ENCODE data around the gene NRBP1.

Gene NRBP1

DNA sequence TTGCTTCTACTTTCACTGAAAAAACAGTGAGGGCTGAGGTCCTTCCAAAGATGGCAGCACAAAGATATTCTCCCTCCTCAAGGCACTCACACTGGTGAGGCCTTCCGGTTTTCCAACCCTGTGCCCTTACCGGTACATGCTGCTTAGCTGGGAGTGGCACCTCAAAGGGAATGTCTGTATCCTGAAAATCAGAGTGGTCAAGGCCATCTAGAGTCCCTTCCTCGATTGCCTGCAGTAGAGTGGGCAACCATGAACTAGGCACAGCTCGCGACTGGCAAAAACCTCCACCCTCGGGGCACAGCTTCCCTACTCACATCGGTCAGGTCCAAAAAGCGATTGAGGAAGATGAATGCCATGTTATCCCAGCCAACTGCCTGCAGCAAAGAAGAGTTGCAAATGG lies 17.2 kb downstream of the NRBP1 start:
- TF ChIP-seq CTCF (IDR thresholded peaks at IDR 0.05): no peak

GRCh38 chr2:27446057-27446456 lies 17.6 kb downstream of the NRBP1 start:
- TF ChIP-seq CTCF (IDR thresholded peaks at IDR 0.05): no peak

GRCh38 chr2:27448381-27448780 lies 19.9 kb downstream of the NRBP1 start:
- TF ChIP-seq CTCF (IDR thresholded peaks at IDR 0.05): no peak

DNA sequence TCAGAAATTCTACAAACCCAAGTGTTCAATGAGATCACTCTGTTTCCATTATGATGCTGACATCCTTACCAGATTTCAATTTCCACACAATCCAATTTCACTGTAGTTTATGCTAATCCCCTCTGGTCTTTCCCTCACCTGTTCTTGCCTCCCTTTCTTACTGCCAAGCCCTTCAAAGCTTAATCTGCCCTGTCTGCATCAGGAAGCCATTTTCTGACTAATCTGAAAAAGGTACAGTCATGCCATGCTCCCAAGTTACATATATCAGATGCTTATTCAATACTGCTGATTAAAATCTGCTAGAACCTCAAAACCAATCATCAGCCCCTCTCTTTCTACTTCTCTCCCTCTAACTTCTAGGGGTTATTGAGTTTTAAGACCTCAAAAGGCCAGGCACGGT lies 22.7 kb downstream of the NRBP1 start:
- TF ChIP-seq CTCF (IDR thresholded peaks at IDR 0.05): no peak

DNA sequence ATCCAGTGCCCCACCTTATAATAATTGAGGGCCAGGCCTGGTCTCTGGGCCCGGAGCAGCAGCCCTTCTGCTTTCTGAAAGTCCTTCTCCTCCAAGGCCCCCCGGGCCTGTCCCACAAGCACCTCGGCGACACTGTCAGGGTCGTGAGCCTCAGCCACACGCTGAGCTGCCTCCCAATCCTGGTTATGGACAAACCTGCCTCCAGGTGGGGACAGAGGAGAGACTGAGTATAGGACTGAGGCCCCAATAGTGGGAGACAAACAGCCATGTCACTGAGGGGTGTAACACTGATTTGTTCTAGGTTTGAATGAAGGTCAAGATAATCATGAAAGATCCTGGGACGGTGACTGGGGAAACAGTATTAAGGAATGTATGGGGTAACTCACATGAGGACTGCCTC lies 25.5 kb downstream of the NRBP1 start:
- TF ChIP-seq CTCF (IDR thresholded peaks at IDR 0.05): no peak

DNA sequence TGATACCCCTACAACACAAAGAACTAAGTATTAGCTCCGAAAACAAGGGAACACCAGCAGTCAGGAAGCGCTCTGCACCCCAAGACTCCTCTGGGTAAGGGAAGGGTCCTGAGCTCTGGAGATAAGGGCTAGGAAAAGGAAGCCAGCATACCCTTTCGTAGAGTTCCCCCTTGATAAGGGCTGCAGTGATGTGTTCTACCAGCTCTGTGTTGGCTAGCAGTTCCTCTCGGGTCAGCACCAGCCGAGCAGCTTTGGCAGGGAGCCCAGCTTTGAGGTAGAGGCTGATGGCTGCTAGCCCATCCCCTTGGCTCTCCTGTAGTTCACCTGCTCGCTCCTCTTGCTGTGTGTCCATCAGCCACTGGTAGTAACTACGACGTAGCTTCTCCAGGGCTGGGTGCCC lies 32.7 kb downstream of the NRBP1 start:
- TF ChIP-seq CTCF (IDR thresholded peaks at IDR 0.05): no peak

GRCh38 chr2:27464443-27464842 lies 36.0 kb downstream of the NRBP1 start:
- no peak for TF ChIP-seq CTCF (IDR thresholded peaks at IDR 0.05)

- no peak for TF ChIP-seq CTCF (IDR thresholded peaks at IDR 0.05)
These were observed 43.5 kb downstream of the NRBP1 start for GRCh38 chr2:27471961-27472360.
